T-helper 22 cell (primary cell): Measurements from ENCODE around the gene DBP.

Experiments used
- DNase-seq: peaks from one replicate; pipeline ENCODE4 v3.0.0-alpha.2; 2020; ENCODE audit warnings: low read depth

The DBP gene

GRCh38 chr19:48627201-48627864 is 9.8 kb downstream of the DBP start:
- no peak for DNase-seq

- no peak for DNase-seq
Observed at GRCh38 chr19:48625891-48626327, 11.3 kb downstream of the DBP start.

GRCh38 chr19:48624791-48625723 is 12.1 kb downstream of the DBP start:
- DNase-seq, result no peak

DNA sequence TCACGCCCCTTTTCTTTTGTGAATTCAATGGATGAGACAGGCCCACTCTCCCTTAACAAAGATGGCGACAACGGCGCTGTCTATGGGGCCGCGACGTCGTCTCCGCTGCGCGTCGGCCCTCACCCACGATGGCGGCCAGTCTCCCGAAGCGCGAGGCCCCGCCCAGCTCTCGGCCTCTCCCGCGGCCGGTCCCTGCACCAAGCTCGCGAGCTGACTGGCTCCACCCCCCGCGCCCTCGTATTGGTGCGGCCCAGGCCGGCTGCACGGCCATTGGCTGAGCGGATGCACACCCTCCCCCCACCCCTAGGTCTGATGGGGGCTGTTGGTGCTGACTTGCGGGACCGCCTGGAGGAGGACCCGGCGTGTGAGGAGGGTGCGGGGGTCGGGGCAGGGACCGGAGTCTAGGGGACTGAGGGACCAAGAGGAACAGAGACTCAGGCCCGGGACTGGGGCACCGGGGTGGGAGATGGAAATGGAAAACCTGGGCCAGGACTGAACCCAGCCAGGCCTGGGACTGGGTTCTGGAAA is 13.0 kb downstream of the DBP start:
- DNase-seq, result peak; percentile 90

GRCh38 chr19:48623556-48624066 is 13.6 kb downstream of the DBP start:
- DNase-seq, result no peak

DNA sequence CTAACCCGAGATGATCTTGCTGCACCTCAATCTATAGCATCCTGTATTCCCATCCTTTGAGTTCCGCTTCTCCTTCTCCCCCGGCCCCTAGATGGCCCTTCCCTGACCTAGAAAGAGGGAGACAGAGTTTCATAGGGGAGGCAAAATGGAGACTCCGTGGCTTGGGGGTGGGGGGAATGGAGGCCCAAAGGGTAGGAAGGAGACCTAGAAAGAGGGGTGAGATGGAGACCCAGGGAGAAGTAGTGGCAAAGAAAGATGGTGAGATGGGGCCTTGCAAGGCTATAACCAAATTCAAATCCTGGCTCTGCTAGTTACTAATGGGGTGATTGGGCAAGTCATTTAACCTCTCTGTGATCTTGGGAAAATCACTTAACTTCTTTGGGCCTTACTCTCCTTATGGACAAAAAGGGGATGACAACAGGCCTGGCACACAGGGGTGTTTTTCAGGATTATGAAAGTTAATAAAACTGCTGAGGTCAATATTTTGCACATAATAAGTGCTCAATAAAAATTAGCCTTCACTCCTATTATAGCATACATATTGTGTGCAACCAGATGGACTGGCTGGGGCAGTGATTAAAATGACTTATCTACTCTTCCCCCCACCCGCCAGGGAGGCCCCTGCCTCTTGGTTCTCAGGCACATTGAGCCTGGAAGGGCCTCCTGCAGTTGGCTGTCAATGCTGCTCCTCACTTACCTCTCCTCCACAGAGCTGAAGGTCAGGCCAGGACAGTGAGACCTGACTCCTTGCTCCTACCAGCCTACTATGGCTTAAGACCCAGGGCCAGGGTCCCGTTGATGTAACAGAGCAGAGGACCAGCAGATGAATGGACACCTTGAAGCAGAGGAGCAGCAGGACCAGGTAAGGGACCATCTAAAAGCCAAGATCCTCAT is 17.2 kb downstream of the DBP start:
- no peak for DNase-seq

- DNase-seq, result peak; percentile 89
Observed at GRCh38 chr19:48618916-48619691, 18.1 kb downstream of the DBP start, which contains the start of the genes RPL18 and SPHK2. Gene RPL18, minus strand, starts transcription at chr19:48619178. Its CDS starts 35 bp downstream, at chr19:48619143. Gene SPHK2, plus strand, starts transcription at chr19:48619506. Its CDS starts 1,009 bp downstream, at chr19:48620515.

DNA sequence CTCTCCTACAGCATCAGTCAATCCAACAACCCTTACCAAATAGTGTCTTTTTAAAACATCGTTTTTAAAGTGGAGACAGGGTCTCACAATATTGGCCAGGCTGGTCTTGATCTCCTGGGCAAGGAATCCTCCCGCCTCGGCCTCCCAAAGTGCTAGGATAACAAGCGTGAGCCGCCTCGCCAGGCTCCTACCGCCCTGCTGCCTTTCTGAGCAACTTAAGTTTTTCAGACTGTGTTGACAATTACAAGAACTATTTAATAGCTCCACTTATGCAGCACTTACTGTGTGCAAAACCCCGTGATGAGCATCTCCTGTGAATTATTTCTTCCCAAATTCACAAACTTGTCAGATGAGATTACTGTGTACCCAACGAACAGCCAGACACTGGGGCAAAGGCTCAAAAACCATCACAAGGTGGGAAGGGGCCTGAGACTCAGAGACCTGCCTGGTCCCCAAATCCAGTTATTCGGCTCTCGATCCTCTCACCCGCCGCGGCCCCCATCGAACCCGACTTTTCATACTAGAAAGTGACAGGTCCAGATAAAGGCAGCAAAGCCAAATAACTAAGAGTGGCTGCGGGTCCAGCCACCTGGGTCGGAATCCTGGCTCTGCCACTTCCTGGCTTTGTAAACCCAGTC is 18.8 kb downstream of the DBP start:
- DNase-seq, result no peak

GRCh38 chr19:48617146-48617937 is 19.8 kb downstream of the DBP start:
- no peak for DNase-seq

DNA sequence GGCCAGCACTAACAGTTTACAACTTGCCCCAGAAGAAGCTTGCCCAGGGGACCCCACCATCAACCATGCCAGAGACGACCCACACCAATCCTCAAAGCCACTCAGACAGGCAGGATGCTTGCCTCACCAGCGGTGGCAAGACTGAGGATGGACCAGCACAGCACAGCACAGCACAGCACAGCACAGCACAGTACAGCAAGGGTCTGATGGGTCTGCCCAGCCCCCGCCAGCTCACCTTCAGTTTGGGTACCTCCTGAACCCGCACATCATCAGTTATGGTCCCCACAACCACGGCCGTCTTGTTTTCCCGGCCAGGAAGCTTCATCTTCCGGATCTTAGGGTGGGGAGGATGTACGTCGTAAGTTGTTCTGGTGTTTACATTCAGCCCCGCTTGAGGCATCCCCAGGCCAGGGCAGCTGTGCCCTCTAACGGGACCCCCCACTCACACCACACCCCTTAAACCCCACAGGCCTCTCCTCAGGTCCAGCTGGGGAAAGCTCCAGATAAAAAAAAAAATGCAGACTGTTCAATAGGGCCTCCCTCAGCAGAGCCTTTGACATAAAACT is 20.6 kb downstream of the DBP start:
- no peak for DNase-seq

- DNase-seq, result no peak
Observed at GRCh38 chr19:48616041-48616436, 21.1 kb downstream of the DBP start.

- no peak for DNase-seq
Observed at GRCh38 chr19:48615231-48616040, 21.7 kb downstream of the DBP start.

- no peak for DNase-seq
Observed at GRCh38 chr19:48614436-48615230, 22.5 kb downstream of the DBP start, which contains the start of gene FAM83E. Gene FAM83E, minus strand, starts transcription at chr19:48615076. Its CDS starts 1,704 bp downstream, at chr19:48613372.

DNA sequence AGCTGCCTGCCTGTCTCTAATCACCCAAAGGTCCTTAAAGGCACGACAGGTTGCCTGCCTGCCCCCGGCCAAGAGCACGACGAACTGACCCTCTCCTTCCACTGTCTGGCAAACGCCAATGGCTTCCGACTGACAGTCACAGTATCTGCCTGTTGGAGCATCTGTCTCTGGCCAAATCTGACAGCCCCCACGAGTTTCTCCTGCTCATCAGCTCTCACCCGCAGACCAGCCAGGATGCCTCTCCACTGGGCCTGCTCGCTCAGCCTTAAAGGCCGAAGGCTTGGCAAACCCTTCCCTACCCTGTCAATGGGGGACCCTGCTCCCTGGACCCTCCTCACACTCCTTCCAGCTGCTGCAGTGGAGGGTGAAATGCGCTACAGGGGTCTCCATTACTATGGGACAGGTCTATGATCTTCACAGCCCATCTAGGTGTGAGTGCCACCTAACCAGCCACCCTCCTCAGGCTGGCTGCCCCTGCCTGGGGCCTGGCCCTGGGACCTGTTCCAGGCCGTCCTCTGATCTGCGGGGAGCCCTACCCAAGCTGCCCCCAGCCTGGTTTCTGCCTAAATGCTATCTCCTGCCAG is 23.2 kb downstream of the DBP start:
- DNase-seq, result no peak

- DNase-seq, result no peak
Observed at GRCh38 chr19:48613024-48613851, 23.9 kb downstream of the DBP start.

DNA sequence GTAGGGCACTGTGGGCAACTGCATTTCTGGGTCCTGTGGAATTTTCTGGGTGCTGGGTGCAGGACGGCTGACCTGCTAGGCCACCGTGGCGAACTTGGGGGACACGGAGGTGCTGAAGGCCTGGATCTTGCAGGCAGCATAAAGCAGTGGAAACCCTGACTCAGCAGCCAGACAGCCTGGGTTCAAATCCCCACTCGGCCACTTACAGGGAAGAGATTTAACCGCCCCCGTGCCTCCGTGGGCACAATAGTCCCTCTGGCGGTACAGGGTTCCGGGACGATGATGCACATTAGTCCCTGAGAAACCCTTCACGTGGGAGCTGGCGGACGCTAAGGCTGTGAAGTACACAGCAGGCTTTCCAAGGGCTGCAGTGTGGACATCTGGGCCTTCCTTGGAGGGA is 25.3 kb downstream of the DBP start:
- no peak for DNase-seq
